GM03348 (cell line): ENCODE results near the gene ARF5.
"Not testable (repeated sequence)": the region's sequence is repeated elsewhere in the genome, so short reads cannot be mapped to it uniquely, and the experiment has no call there.

Experiments
- DNase-seq: peaks from one replicate; pipeline ENCODE4 v3.0.0; 2012; ENCODE audit warnings: low spot score

ARF5 gene

DNA sequence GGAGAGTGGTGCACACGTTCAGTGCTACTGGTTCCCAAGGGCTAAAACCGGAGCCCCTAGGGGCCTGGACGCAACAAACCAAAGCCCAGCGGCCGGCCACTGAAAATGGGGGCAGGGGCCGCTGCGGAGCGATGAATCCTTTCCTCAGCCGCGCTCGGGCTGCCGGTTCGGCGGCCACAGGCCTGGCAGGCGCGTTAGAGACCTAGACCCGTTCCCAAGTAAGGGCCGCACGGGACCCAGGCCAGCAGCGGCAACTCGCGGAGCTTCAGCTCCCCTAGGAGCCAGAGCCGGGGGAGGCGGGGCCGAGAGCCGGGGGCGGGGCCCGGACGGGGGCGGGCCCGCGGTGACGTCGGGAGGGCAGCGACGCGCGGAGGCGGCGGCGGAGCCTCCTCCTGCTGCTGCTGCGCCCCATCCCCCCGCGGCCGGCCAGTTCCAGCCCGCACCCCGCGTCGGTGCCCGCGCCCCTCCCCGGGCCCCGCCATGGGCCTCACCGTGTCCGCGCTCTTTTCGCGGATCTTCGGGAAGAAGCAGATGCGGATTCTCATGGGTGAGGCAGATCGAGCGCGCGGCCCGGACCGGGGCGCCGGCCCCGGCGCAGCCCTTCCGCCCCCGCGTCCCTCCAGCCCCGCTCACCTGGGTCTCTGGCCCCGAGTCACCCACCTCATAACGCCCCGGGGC, at the start of gene ARF5:
Gene ARF5 (plus strand): TSS at position 393 of the 678 bp plus-strand sequence. CDS start 88 bp downstream, at position 481.
- peak; percentile 99 for DNase-seq

DNA sequence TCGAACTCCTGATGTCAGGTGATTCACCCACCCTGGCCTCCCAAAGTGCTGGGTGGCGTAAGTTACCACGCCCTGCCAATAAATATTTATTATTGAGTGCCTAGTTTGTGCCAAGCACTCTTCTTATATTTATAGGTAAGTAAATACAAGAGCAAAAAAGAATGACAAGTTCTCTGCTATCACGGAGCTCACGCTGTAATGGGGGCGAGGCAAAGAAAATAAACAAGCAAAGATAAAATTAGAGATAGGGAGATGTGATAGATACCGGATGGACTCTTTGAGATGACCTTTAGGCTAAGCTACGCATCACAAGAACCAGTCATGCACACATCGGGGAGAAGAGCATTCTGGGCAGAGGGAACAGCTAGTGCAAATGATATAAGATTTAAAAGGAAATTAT, 49.1 kb upstream of the ARF5 start:
- no peak for DNase-seq

DNA sequence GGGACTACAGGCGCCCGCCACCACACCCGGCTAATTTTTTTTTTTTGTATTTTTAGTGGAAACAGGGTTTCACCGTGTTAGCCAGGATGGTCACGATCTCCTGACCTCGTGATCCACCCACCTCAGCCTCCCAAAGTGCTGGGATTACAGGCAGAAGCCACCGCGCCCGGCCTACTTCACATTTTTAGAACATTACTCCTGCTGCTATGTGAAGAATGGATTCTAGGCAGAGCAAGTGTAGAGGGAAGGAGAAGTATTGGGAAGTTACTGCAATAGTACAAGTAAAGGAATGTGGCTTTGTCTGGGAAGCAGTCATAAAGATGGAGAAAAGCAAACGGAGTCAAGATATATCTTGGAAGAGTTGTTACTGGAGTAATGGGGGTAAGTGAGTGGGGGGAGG, 47.8 kb upstream of the ARF5 start:
- not testable (repeated sequence) for DNase-seq

DNA sequence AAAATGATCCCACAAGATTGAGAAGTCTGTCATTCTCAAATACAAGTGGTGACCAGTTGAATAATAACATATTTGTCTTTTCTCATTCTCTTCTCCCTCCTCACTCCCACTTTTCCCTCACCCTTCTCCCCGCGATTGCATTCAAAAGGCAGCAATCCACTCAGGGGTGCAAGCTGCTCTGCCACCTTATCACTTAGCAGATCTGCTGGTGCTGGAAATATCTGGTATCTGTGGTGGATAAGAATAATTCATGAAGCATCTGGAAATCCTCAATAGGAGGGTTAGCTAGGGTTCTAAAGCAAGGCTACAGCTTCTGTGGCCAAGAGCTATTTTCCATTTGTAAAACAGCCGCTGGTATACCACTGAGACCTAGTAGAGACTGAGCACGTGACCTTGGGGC, 46.7 kb upstream of the ARF5 start:
- no peak for DNase-seq

DNA sequence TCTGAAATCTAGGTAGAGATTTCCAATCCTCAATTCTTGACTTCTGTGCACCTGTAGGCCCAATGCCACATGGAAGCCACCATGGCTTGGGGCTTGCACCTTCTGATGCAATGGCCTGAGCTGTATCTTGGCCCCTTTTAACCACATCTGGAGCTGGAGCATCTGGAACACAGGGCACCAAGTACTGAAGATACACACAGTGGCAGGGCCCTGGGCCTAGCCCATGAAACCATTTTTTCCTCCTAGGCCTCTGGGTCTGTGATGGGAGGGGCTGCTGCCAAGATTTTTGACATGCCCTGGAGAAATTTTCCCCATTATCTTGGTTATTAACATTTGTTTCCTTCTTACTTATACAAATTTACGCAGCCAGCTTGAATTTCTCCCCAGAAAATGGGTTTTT, 41.9 kb upstream of the ARF5 start:
- no peak for DNase-seq

DNA sequence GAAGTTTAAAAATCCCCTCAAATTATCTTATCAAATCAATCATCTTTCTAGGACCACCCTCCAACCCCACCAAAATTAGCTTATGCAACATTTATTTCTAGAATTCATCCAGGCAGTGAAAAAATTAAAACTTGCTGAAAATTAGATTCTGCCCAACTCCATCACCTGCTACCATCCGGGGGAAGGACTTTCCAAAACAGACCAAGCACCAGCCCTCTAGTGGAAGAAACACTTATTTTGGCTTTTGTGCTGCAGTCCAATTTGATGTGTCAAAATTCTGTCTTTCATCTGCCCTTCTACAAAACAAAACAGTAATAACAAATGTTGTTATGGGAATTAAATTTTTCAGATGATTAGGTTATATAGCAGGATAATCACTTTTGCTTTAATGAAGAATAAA, 38.0 kb upstream of the ARF5 start:
- DNase-seq = no peak

DNA sequence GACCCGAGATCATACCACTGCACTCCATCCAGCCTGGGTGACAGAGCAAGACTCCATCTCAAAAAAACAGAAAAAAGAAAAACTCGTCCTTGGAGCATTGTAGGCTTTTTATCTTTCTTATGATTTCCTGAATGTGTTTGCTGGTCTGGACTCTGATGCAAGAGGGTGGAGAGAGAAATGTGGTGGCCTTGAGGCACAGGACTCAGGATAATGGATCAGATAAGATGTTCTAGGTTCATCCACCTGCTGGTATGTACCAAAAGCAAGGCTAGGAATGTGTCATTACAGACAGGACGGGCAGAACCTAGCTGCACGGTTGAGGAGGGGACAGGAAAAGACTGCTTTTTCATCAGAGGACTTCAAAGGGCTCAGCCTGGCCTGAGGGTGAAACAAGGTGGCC, 36.3 kb upstream of the ARF5 start:
- DNase-seq = no peak

DNA sequence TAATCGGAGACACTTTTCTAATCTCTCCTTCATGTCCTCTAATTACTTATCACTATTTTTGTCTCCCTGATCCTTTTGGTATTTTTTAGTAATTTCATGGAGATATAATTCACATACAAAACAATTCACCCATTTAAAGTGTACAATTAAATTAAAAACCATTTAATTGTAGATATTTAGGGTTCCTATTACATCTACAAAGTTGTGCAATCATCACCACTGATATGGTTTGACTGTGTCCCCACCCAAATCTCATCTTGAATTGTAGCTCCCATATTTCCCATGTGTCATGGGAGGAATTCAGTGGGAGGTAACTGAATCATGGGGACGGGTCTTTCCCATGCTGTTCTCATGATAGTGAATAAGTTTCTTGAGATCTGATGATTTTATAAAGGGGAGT, 31.8 kb upstream of the ARF5 start:
- DNase-seq = no peak

DNA sequence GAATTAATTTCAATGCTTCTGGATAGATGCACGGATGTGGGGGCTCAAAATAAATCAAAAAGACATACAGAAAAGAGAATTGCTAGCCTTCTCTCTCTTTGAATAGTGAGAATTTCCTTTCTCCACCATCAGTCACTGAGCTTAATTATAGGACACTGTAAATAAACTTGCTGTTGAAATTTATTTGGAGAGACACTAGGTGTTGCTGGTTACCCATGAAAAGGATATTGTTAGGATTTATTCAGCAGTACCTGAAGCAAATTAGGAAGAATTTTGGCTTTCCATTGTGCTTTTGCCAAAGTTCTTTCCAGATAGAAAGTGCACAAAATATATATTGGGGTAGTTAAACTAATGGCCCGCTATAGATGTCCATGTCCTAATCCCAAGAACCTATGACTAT, 30.4 kb upstream of the ARF5 start:
- DNase-seq = no peak

DNA sequence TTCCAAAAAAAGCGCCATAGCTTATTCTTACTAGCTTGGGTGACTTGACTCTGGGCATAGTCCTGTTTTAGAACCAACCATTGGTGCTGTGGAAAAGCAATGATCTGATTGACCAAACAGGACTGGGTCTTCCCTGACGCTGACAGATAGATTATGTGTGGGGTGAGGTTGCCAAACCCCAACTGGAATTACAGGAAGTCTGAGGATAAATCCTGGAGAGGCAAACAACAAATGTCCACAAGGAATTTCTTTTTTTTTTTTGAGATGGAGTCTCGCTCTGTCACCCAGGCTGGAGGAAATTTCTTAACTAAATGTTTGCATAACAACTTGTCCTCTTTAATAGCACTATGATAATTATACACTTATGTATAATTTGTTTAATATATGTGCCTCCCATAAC, 22.0 kb upstream of the ARF5 start:
- DNase-seq = no peak

DNA sequence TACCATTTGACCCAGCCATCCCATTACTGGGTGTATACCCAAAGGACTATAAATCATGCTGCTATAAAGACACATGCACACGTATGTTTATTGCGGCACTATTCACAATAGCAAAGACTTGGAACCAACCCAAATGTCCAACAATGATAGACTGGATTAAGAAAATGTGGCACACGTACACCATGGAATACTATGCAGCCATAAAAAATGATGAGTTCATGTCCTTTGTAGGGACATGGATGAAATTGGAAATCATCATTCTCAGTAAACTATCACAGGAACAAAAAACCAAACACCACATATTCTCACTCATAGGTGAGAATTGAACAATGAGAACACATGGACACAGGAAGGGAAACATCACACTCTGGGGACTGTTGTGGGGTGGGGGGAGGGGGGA, 20.2 kb upstream of the ARF5 start:
- not testable (repeated sequence) for DNase-seq

DNA sequence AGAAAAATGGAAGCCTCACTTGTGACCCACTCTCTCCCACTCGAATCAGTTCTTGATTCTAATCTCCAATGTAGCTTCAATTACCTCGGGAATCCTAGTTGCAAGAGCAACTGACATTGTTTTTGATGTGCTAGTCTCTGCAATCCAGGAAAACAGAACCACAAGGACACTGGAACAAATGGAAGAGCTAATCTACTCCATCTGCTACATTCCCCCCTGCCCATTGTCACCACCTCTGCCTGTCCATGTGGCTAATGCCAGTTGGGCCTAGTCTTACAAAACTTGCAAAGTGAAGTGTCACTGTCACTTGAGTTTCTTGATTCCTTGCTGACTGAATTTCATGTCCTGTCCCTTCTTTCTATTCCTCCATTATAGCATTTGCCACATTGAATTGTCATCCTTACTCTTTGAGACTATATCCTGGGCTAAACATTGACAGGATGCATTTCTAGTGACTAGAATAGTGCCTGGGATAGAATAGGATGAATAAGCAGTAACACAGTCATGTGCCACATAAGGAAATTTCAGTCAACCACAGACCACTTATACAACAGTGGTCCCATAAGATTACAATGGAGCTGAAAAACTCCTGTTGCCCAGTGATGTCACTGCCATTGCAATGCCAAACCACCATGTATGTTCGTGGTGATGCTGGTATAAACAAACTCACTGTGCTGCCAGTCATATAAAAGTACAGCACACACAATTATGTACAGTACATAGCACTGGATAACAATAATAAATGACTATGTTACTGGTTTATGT, 16.3 kb upstream of the ARF5 start:
- DNase-seq = no peak

DNA sequence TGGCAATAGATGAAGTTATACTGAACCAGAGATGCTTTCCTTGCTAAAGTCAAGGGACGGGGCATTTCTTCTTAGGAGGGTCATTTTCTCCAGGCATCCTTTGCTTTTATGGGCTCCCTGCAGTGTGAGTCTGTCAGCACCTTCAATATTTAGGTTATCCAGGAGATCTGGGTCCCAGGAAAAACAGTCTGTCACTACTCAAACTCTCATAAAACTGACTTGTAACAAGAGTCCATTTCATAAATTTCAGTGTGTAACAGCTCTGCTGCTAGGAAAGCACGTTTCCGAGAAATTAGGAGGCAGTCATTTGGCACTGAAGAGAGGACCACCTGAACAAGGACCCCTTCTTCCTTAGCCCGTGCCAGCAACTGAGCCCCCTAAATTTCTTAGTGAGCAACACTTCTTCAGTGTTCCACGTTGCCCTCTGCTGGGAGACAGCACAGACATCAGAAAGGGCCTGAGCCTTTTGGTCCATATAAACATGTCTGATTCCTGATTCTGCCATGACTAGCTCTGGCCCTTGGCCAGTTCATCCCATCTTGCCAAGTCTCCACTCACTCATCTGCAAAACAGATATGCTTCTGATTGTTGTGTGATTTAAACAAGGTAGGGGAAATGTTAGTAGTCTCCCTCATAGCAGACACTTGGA, 10.1 kb upstream of the ARF5 start:
- DNase-seq = peak; percentile 42

DNA sequence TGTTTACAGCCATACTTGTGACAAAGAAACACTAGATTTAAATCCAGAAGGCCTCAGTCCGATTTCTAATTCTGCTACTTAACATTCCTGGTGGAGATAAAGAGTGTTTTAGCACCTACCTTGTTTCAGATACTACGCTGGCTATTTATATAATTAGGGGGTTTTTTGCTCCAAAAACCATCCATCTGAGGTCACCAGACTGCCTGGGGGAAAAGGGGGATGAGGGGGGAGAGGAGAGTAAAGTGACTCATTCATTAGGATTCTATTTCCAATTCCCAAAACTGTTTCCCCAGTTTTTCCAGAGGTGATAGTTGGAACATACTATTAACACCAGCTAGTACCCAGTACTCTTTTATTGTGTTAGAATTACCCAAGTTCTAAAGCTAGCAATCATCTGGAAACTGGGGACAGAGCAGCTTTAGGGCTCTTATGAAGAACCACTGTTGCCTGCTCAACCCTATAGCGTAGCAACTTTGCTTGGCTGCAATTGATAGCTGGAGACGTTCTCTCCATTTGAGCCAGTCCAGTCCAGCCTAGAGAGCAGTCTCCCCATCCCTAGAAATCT, 9.4 kb upstream of the ARF5 start:
- peak; percentile 29 for DNase-seq

DNA sequence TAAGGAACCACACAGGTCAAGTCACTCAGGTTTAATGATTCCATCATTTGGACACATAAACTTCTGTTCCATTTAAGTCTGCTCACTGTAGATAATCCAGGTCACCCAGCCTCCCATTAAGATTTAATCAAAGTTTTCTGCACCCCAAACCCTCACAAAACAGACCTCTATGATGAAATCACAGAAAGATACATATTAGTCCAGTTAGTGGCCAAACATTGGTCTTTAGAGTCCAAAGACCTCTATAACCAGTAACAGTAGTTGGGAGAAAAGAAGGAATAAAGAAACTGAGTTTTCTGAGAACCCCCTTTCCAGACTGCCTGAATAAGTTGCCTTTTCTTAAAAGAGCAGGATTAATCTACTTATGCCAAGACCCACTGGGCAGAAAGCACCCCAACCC, 7.6 kb upstream of the ARF5 start:
- no peak for DNase-seq

DNA sequence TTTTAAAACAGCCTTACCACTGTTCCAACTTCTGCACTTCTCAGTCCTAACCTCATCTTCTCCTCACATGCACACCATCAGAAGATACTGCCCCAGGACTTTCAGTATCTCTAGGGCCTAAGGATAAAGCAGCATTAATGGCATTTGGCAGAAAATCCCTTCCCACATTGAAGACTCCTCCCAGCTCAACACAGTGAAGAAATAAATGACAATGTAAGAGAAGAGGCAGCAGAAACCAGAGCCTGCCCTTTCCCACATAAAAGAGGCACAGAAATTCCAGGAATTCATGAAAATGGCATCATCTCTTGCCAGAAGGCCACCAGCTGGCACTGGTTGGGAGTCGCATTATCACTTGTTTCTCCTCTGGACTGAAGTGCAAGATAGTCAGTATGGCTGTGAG, 6.5 kb upstream of the ARF5 start:
- no peak for DNase-seq

DNA sequence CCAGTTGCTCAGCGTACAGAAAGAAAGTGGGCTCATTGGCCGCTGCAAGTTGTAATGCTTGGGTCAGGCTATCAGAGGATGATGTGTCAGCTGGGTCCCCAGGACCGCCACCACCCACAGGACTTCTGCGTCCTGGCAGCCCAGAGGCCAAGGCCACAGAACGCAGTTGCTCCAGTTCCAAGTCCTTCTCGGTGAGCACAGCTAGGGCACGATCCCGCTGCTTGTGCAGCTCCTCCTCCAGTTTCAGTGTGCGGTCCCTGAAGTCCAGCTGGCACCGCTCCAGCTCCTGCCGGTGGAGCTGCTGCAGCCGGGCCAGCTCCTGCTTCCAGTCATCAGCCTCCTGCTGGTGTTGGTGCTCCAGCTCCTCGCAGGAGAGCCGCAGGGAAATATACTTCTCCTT, 5.8 kb upstream of the ARF5 start:
- no peak for DNase-seq

DNA sequence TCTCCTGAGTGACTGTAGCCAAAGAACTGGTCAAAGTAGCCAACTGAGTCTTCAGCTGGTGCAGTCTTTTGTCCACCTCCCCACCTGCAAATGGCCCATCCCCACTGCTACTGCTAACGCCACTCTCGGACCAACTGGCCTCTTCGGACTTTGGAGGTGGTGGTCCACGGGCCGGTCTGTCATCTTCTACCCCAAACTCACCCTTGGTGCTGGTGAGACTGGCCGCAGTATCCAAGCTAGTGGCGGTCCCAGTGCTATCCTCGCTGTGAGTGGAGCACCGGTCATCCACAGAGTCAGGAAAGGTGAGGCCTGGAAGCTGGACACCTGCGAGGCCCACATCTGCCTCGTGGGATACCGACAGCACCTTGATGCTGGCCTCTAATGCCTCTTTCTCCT, 3.6 kb upstream of the ARF5 start:
- DNase-seq = no peak

DNA sequence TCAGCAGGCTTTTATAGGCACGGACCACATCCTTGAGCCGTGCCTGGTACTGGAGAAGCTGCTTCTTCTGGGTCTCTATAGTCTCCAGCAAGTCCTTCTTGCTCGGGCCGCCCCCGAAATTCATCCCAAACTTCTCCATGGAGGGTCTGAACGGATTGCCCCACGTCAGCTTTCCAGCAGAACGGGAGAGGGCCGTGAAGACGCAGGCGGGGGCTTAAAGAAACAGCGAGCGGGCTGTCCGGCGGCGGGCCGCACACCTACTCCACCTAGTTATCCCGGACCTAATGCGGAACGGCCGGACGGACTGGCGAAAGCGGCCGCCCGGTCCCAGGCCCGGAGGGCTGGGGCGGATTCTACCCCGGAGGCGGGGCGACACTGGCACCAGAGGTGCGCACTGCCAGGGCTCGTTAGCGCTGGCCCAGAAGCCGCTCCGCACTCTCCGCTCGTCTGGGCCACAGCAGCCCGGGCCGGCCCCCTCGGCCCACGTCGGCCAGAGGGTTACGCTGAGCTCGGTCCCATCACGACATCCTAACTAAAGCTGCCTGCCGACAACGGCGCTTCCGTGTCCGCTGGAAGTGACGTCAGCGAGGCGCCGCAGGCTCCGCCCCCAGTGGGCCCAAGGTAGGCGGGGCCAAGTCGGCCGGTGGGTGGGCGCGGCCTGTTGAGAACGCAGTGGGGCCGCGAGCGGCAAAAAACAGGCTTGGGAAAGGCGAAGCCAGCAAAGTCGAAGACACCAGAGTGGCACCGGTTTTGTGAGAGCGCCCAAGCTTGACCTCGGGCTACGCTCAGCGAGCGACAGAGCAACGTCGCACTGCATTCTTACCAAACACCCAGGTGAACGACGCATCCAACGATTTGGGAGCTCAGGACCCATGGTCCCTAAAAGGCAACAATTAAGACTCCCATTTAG, 2.9 kb upstream of the ARF5 start, which contains the start of gene GCC1:
Gene GCC1 (minus strand): TSS at position 553 of the 910 bp plus-strand sequence. CDS start 414 bp downstream, at position 139.
- peak; percentile 98 for DNase-seq

DNA sequence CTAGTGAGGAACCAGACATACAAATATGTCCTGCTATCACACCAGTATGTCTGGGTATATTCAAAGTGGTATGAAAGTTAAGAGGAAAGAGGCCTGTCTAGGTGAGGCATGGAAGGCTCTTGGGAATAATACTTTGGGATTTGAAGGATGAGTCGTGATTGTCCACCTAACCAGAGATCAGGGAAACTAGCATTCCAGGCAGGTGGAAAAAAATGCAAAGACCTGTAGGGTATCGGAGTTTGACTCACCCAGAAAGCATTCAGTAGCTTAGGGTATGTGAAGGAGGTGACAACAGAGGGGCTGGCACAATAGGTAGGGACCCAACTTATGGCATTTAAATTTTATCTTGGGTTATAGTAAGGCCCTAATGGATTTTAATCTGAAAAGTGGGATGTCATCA, 1.9 kb upstream of the ARF5 start:
- no peak for DNase-seq

DNA sequence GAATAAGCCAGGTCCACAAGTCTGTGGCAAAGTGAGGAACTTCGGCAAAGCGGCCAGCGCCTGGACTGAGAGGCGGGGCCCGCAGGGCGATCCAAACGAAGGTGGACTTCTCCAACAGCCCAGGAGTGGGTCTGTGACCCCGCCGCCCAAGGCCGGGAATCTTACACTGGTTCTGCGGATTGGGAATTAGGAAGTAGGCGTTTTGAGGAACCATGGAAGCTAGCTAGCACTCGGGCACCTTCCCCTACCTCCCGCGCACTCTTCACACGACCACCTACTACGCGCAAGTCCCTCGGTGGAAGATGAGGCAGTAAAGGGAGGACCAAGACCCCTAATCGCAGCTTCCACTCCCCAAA, 570 bp upstream of the ARF5 start:
- DNase-seq = no peak
